Measurements from ENCODE around the gene PIK3R3.
A peak's percentile ranks its signal among the peaks of the same experiment; 100 is the strongest.

PIK3R3 gene

DNA sequence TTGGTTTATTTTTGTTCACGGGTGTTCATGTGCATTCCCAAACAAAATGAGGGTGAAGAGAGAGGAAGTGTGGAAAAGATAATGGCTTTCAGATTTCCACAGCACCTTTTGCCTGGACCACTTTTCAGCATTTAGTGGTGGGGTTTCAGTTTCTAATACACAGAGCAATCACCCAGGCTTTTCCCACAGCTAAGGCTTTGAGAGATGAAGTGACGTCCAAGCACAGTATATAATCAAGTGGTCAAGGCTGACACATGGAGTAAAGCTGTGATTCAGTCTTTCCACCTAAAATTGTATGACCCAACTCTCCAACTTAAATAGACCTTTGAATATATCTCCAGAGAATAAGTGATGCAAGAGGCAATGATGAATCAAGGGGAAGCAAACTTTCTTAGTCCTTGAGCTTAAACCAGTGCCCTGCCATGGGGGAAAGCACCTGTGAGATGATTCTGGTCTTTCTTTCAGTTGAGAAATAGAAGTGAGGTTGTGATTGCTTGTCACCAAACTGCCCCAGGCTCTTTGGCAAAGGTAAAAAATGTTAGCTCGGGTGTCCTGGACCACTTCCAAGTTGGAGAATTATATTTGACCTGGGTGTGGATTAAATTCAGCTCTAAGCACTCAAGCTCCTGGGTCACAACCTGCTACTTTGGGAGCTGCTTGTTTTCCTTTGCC, 2.4 kb upstream of the PIK3R3 start:
- no peak overlapping the region for H3K4me3 ChIP-seq (ENCODE audit: low read depth, low read length)
- no peak for TF ChIP-seq CTCF (IDR thresholded peaks at IDR 0.05; ENCODE audit: low read depth, low read length, missing control alignments)
- DNase-seq (ENCODE audit: low read depth): no peak

DNA sequence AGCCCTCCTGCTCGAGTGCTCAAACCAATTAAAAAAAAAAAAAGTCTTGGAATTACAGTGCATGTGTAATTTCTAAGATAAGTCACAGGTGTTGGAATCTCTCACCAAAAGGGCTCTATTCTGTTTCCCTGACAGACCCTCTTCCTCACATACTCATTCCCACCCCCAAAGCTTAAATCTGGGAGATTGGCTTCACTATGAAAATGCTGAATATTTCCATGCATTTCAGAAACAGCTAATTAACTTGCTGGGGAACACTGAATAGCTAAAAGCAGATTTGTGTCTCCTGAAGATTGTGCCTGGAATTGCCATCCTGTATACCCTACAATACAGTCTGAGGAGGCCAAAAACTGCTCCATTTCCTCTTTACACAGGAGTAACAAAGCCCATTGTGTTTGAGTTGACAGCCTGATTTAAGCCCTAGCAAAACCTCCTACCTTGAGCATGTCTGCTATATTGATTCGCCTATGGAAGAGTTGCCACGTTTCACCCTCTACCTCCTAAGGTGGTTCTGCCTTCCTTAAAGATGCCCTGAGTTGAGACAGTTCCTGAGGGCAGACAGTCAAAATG, 1.4 kb upstream of the PIK3R3 start:
- DNase-seq (ENCODE audit: low read depth): no peak
- TF ChIP-seq CTCF (IDR thresholded peaks at IDR 0.05; ENCODE audit: low read depth, low read length, missing control alignments): no peak
- H3K4me3 ChIP-seq (ENCODE audit: low read depth, low read length): peak overlapping the region; percentile 83

DNA sequence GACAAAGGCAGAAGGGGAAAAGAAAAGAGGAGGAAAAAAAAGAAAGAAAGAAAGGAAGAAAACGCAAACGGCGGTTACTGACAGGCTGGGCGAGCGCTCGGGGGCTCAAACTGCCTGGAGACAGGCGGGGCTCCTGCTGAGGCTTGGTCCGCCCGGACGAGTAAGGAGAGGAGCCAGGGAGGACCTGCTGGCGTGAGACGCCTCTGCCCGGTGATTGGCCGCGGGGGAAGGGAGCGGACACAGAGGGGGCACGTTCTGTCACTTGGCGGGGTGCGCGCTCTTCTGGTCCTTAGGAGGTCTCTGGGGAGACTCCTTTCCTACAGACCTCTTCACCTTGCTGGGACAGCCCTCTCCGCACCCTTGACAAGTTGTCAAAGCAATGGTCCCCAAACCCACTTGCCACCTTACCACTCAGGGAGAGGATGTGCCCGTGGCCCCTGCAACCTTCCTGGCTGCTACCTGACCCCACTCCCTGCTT, 791 bp upstream of the PIK3R3 start:
- no peak for TF ChIP-seq CTCF (IDR thresholded peaks at IDR 0.05; ENCODE audit: low read depth, low read length, missing control alignments)
- peak overlapping the region; percentile 83 for H3K4me3 ChIP-seq (ENCODE audit: low read depth, low read length)
- no peak for DNase-seq (ENCODE audit: low read depth)

GRCh38 chr1:46131712-46132528, 509 bp downstream of the PIK3R3 start:
- DNase-seq (ENCODE audit: low read depth): no peak
- H3K4me3 ChIP-seq (ENCODE audit: low read depth, low read length): peak overlapping the region; percentile 83

DNA sequence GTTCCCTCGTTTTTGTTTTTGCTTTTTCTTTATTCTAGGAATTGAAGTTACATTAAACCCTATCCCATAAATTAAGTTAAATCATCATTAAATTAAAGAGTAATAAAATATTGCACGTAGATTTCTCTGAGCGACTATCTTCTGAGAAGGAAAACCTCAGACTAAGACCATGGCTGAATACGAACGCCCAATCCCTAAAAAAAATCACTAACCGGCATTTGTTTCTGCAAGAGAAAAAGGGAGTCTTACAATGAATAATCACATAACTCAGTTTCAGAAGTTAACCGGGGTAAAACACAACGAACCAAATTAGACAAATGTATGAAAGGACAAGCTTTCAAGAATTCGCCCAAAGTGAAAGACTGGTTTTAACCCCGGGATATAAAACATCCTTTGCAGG, 1.3 kb downstream of the PIK3R3 start:
- TF ChIP-seq CTCF (IDR thresholded peaks at IDR 0.05; ENCODE audit: low read depth, low read length, missing control alignments): no peak
- no peak for DNase-seq (ENCODE audit: low read depth)
- peak overlapping the region; percentile 83 for H3K4me3 ChIP-seq (ENCODE audit: low read depth, low read length)

More at GRCh38 chr1:46131712-46132528, 509 bp downstream of the PIK3R3 start:
- no peak for TF ChIP-seq CTCF (IDR thresholded peaks at IDR 0.05; ENCODE audit: low read depth, low read length, missing control alignments)

DNA sequence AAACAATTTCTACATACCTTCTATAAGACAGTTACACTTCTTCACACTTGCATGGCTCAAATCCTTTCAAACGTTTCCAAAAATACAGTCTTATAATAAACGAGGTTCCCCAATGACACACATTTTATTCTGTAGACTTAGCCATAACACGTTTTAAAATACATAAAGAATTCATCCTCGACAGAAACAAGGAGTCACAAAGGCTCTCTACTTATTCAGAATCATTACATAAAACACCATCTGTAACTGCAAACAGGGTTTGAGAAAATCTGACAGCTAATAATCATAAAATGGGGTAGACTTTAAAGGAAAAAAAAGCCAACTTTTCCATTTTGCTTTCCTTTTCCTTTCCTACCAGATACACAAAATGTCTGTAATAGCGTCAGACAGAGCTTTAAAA, 1.8 kb downstream of the PIK3R3 start:
- H3K4me3 ChIP-seq (ENCODE audit: low read depth, low read length): peak overlapping the region; percentile 83
- TF ChIP-seq CTCF (IDR thresholded peaks at IDR 0.05; ENCODE audit: low read depth, low read length, missing control alignments): no peak
- no peak for DNase-seq (ENCODE audit: low read depth)

Data from GM12864 (cell line).